ENCODE results near the gene TICRR. TPM values are rescaled to one million over a fixed set of nuclear protein-coding genes. Genes with fewer than 3 reads are reported as not detected.
A peak's percentile ranks its signal among the peaks of the same experiment; 100 is the strongest.

Gene TICRR
- total and polyA plus RNA-seq, 2 of the 13 experiments (the other 11 are each of a cell fraction or from before 2014, with no cell fraction given), result 4.1 to 14.3 TPM

- TF ChIP-seq, protein P1, sequence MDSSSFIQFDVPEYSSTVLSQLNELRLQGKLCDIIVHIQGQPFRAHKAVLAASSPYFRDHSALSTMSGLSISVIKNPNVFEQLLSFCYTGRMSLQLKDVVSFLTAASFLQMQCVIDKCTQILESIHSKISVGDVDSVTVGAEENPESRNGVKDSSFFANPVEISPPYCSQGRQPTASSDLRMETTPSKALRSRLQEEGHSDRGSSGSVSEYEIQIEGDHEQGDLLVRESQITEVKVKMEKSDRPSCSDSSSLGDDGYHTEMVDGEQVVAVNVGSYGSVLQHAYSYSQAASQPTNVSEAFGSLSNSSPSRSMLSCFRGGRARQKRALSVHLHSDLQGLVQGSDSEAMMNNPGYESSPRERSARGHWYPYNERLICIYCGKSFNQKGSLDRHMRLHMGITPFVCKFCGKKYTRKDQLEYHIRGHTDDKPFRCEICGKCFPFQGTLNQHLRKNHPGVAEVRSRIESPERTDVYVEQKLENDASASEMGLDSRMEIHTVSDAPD (CRISPR knock-in tag; IDR thresholded peaks at IDR 0.05), result peak; percentile 87; the same call in 1 of the 2 replicates
- TF ChIP-seq FLYWCH1 (CRISPR knock-in tag; IDR thresholded peaks at IDR 0.05), result no peak
- TF ChIP-seq DR1 (CRISPR knock-in tag; IDR thresholded peaks at IDR 0.05), result no peak
- peak; percentile 73; the same call in 1 of the 2 replicates for TF ChIP-seq SNAPC5 (CRISPR knock-in tag; IDR thresholded peaks at IDR 0.05; ENCODE audit: borderline replicate concordance)
- peak; percentile 74; the same call in 1 of the 2 replicates for TF ChIP-seq YEATS4 (CRISPR knock-in tag; IDR thresholded peaks at IDR 0.05; ENCODE audit: borderline replicate concordance)
- no peak for TF ChIP-seq STAG1 (CRISPR knock-in tag; IDR thresholded peaks at IDR 0.05)
- TF ChIP-seq THAP8 (CRISPR knock-in tag; IDR thresholded peaks at IDR 0.05; ENCODE audit: borderline replicate concordance), result no peak
- TF ChIP-seq NCOA5 (CRISPR knock-in tag; IDR thresholded peaks at IDR 0.05), result no peak
- TF ChIP-seq RELA (CRISPR knock-in tag; IDR thresholded peaks at IDR 0.05), result no peak
- TF ChIP-seq, protein P2, sequence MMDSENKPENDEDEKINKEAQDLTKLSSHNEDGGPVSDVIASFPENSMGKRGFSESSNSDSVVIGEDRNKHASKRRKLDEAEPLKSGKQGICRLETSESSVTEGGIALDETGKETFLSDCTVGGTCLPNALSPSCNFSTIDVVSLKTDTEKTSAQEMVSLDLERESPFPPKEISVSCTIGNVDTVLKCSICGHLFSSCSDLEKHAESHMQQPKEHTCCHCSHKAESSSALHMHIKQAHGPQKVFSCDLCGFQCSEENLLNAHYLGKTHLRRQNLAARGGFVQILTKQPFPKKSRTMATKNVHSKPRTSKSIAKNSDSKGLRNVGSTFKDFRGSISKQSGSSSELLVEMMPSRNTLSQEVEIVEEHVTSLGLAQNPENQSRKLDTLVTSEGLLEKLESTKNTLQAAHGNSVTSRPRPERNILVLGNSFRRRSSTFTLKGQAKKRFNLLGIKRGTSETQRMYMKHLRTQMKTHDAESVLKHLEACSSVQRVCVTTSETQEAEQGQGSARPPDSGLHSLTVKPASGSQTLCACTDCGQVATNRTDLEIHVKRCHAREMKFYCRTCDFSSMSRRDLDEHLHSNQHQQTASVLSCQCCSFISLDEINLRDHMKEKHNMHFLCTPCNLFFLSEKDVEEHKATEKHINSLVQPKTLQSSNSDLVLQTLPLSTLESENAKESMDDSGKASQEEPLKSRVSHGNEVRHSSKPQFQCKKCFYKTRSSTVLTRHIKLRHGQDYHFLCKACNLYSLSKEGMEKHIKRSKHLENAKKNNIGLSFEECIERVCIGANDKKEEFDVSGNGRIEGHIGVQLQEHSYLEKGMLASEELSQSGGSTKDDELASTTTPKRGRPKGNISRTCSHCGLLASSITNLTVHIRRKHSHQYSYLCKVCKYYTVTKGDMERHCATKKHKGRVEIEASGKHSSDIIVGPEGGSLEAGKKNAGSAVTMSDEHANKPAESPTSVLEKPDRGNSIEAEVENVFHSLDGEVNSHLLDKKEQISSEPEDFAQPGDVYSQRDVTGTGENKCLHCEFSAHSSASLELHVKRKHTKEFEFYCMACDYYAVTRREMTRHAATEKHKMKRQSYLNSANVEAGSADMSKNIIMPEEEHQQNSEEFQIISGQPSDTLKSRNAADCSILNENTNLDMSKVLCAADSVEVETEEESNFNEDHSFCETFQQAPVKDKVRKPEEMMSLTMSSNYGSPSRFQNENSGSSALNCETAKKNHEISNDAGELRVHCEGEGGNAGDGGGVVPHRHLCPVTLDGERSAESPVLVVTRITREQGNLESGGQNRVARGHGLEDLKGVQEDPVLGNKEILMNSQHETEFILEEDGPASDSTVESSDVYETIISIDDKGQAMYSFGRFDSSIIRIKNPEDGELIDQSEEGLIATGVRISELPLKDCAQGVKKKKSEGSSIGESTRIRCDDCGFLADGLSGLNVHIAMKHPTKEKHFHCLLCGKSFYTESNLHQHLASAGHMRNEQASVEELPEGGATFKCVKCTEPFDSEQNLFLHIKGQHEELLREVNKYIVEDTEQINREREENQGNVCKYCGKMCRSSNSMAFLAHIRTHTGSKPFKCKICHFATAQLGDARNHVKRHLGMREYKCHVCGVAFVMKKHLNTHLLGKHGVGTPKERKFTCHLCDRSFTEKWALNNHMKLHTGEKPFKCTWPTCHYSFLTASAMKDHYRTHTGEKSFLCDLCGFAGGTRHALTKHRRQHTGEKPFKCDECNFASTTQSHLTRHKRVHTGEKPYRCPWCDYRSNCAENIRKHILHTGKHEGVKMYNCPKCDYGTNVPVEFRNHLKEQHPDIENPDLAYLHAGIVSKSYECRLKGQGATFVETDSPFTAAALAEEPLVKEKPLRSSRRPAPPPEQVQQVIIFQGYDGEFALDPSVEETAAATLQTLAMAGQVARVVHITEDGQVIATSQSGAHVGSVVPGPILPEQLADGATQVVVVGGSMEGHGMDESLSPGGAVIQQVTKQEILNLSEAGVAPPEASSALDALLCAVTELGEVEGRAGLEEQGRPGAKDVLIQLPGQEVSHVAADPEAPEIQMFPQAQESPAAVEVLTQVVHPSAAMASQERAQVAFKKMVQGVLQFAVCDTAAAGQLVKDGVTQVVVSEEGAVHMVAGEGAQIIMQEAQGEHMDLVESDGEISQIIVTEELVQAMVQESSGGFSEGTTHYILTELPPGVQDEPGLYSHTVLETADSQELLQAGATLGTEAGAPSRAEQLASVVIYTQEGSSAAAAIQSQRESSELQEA (CRISPR knock-in tag; IDR thresholded peaks at IDR 0.05; ENCODE audit: not compliant biosample characterization), result no peak
- no peak for TF ChIP-seq RFX1 (IDR thresholded peaks at IDR 0.05)
- TF ChIP-seq ZNF768 (CRISPR knock-in tag; IDR thresholded peaks at IDR 0.05), result no peak
- TF ChIP-seq ARID3A (IDR thresholded peaks at IDR 0.05; ENCODE audit: low read depth, low read length), result no peak
- TF ChIP-seq ATM (IDR thresholded peaks at IDR 0.05; ENCODE audit: borderline replicate concordance), result peak; percentile 88; the same call in 1 of the 2 replicates
- no peak for TF ChIP-seq ZFP82 (CRISPR knock-in tag; IDR thresholded peaks at IDR 0.05; ENCODE audit: borderline replicate concordance)
- TF ChIP-seq CHCHD3 (CRISPR knock-in tag; IDR thresholded peaks at IDR 0.05), result peak; percentile 59; the same call in 1 of the 2 replicates
- no peak for TF ChIP-seq ZNF775 (CRISPR knock-in tag; IDR thresholded peaks at IDR 0.05; ENCODE audit: borderline replicate concordance)
- no peak for TF ChIP-seq ZNF556 (CRISPR knock-in tag; IDR thresholded peaks at IDR 0.05; ENCODE audit: borderline replicate concordance)
Measured at GRCh38 chr15:89575146-89575655, at the start of gene TICRR (continued).
